Uterus (tissue), 2 donors: ENCODE data around the gene DOCK1.

Experiments
- CTCF ChIP-seq, 4 experiments: fragments of 200-600 bp in 2 of 4; fragments of 450-650 bp in 2 of 4; sonication (generic) in 2 of 4; IDR thresholded peaks; one replicate each; pipeline ENCODE4 v1.5.1; 2016 to 2019; ENCODE audit warnings: antibody characterized with exemption in 4 of 4, mild to moderate bottlenecking in 2 of 4, moderate library complexity in 1 of 4
- POLR2A ChIP-seq, 2 donors: fragments of 450-650 bp; IDR thresholded peaks; one replicate each; pipeline ENCODE4 v1.6.1; 2016; ENCODE audit warnings: antibody characterized with exemption in 2 of 2, mild to moderate bottlenecking in 1 of 2, moderate library complexity in 1 of 2

DNA sequence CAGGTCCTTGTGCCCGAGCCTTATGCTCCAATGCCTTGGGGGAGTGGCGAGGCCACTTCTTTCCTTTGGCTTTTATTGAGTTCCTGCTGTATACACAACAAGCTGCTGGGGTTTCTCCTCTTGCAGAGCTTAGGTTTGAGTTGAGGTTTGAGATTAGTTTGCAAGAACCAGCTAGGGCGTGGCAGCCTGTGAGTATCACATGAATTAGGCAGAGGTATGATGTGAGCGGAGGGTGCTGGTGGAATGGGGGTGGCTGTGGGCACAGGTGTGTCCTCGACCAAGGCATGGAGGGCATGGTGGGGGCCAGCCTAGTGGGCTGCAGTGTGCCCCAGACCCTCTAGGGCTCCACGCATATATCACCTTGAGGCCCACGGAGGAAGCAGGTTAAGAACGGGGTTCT lies 123.3 kb downstream of the DOCK1 start:
- TF ChIP-seq CTCF (IDR thresholded peaks at IDR 0.05) (no peak), POLR2A (IDR thresholded peaks at IDR 0.05) (no peak)
